ENCODE results near the gene DNAH17.

The DNAH17 gene

DNA sequence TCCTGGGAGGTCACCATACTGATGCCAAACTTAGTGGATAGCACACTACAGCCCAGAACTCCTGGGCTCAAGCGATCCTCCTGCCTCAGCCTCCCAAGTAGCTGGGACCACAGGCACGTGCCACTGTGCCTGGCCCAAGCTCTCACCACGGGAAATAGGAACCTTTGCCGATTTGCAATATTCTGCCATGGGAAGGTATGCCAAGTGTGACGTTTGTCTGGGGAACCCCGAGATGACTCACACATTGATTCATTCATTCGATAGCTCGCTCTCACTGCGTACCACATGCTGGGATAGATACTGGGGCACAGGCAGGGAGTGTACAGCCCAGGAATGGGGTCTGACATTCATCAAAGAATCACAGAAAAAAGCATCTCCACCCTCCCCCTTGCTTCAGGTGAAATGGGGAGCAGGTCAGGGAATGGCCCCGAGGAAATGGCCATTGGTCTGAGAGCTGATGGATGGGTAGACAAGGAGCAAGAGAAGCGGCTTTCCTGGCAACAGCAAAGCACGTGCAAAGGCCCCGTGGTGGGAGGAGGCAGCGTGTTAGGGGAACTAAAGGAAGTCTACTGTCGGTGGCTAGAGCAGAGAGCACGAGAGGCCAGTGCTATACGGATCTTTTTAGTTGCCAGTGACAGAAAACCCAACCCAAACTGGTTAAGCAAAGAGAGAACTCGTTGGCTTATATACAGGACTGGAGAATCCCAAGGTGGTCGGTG is 44.1 kb downstream of the DNAH17 start:
- ATAC-seq: peak; percentile 72
- TF ChIP-seq ZNF8 (CRISPR knock-in tag; IDR thresholded peaks at IDR 0.05): peak; percentile 51; the same call in 1 of the 2 replicates
- no peak for TF ChIP-seq ZFP30 (CRISPR knock-in tag; IDR thresholded peaks at IDR 0.05)
- peak; percentile 8; the same call in 1 of the 2 replicates for TF ChIP-seq ZC3H10 (CRISPR knock-in tag; IDR thresholded peaks at IDR 0.05)

DNA sequence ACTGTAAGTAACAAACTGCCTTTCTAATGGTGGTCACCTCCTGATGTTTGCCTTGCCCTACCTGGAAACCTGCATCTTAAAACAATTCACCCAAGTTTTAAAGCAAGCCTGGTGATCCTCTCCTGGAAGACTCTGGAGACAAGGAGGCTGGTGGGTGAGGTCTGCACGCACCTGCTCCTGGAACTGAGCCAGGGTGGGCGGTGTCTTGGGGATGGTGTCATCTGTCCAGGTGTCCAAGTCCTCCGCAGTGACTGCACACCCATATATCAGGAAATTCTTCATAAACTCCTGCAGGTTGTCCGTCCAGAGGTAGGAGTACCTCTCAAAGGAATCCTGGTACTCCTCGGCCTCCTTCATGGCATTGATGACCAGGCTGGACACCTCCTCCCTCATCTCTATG is 44.9 kb downstream of the DNAH17 start:
- TF ChIP-seq ZNF565 (CRISPR knock-in tag; conservative IDR thresholded peaks at IDR 0.05; ENCODE audit: low read depth) (no peak), RARB (CRISPR knock-in tag; IDR thresholded peaks at IDR 0.05) (no peak), PPARA (CRISPR knock-in tag; IDR thresholded peaks at IDR 0.05; ENCODE audit: borderline replicate concordance) (no peak), ISL1 (CRISPR knock-in tag; IDR thresholded peaks at IDR 0.05) (no peak), CSDC2 (CRISPR knock-in tag; IDR thresholded peaks at IDR 0.05) (no peak), ZNF8 (CRISPR knock-in tag; IDR thresholded peaks at IDR 0.05) (no peak), CREB5 (CRISPR knock-in tag; IDR thresholded peaks at IDR 0.05; ENCODE audit: low read depth) (no peak), TOX (CRISPR knock-in tag; IDR thresholded peaks at IDR 0.05; ENCODE audit: borderline replicate concordance) (no peak), ZNF70 (CRISPR knock-in tag; IDR thresholded peaks at IDR 0.05) (no peak), BACH2 (CRISPR knock-in tag; IDR thresholded peaks at IDR 0.05; ENCODE audit: borderline replicate concordance) (no peak), ZFP3 (CRISPR knock-in tag; IDR thresholded peaks at IDR 0.05) (no peak), SNAI2 (CRISPR knock-in tag; IDR thresholded peaks at IDR 0.05) (no peak), ZFP30 (CRISPR knock-in tag; IDR thresholded peaks at IDR 0.05) (no peak)
- TF ChIP-seq, protein P1, sequence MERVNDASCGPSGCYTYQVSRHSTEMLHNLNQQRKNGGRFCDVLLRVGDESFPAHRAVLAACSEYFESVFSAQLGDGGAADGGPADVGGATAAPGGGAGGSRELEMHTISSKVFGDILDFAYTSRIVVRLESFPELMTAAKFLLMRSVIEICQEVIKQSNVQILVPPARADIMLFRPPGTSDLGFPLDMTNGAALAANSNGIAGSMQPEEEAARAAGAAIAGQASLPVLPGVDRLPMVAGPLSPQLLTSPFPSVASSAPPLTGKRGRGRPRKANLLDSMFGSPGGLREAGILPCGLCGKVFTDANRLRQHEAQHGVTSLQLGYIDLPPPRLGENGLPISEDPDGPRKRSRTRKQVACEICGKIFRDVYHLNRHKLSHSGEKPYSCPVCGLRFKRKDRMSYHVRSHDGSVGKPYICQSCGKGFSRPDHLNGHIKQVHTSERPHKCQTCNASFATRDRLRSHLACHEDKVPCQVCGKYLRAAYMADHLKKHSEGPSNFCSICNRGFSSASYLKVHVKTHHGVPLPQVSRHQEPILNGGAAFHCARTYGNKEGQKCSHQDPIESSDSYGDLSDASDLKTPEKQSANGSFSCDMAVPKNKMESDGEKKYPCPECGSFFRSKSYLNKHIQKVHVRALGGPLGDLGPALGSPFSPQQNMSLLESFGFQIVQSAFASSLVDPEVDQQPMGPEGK (CRISPR knock-in tag; IDR thresholded peaks at IDR 0.05; ENCODE audit: borderline replicate concordance): no peak
- TF ChIP-seq, protein P2, sequence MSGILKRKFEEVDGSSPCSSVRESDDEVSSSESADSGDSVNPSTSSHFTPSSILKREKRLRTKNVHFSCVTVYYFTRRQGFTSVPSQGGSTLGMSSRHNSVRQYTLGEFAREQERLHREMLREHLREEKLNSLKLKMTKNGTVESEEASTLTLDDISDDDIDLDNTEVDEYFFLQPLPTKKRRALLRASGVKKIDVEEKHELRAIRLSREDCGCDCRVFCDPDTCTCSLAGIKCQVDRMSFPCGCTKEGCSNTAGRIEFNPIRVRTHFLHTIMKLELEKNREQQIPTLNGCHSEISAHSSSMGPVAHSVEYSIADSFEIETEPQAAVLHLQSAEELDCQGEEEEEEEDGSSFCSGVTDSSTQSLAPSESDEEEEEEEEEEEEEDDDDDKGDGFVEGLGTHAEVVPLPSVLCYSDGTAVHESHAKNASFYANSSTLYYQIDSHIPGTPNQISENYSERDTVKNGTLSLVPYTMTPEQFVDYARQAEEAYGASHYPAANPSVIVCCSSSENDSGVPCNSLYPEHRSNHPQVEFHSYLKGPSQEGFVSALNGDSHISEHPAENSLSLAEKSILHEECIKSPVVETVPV (CRISPR knock-in tag; IDR thresholded peaks at IDR 0.05): no peak
- TF ChIP-seq, protein P3, sequence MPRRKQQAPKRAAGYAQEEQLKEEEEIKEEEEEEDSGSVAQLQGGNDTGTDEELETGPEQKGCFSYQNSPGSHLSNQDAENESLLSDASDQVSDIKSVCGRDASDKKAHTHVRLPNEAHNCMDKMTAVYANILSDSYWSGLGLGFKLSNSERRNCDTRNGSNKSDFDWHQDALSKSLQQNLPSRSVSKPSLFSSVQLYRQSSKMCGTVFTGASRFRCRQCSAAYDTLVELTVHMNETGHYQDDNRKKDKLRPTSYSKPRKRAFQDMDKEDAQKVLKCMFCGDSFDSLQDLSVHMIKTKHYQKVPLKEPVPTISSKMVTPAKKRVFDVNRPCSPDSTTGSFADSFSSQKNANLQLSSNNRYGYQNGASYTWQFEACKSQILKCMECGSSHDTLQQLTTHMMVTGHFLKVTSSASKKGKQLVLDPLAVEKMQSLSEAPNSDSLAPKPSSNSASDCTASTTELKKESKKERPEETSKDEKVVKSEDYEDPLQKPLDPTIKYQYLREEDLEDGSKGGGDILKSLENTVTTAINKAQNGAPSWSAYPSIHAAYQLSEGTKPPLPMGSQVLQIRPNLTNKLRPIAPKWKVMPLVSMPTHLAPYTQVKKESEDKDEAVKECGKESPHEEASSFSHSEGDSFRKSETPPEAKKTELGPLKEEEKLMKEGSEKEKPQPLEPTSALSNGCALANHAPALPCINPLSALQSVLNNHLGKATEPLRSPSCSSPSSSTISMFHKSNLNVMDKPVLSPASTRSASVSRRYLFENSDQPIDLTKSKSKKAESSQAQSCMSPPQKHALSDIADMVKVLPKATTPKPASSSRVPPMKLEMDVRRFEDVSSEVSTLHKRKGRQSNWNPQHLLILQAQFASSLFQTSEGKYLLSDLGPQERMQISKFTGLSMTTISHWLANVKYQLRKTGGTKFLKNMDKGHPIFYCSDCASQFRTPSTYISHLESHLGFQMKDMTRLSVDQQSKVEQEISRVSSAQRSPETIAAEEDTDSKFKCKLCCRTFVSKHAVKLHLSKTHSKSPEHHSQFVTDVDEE (CRISPR knock-in tag; IDR thresholded peaks at IDR 0.05): no peak
- TF ChIP-seq, protein P4, sequence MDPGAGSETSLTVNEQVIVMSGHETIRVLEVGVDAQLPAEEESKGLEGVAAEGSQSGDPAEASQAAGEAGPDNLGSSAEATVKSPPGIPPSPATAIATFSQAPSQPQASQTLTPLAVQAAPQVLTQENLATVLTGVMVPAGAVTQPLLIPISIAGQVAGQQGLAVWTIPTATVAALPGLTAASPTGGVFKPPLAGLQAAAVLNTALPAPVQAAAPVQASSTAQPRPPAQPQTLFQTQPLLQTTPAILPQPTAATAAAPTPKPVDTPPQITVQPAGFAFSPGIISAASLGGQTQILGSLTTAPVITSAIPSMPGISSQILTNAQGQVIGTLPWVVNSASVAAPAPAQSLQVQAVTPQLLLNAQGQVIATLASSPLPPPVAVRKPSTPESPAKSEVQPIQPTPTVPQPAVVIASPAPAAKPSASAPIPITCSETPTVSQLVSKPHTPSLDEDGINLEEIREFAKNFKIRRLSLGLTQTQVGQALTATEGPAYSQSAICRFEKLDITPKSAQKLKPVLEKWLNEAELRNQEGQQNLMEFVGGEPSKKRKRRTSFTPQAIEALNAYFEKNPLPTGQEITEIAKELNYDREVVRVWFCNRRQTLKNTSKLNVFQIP (CRISPR knock-in tag; IDR thresholded peaks at IDR 0.05; ENCODE audit: borderline replicate concordance, low read depth): no peak
- no peak for ATAC-seq

DNA sequence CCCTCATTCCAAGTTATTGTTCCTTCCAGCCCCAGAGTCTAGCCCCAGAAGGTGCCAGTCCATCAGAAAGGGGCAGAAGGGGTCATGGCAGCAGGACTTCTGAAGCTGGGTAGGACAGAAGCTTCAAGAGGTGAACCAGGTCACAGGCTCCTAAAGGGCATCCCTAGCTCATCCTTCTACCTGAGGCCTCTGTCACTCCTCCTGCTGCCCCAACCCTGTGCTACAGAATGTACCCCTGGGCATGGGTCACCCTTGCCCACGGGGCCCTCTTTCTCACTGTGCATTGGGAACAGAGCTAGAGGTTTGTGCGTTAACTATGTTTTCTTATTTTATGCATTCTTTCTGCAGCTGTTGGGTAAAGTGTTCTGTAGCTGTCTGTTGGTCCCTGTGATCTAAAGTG is 46.5 kb downstream of the DNAH17 start:
- TF ChIP-seq, protein P3 (CRISPR knock-in tag; IDR thresholded peaks at IDR 0.05): no peak
- TF ChIP-seq PPARA (CRISPR knock-in tag; IDR thresholded peaks at IDR 0.05; ENCODE audit: borderline replicate concordance) (no peak), ZNF8 (CRISPR knock-in tag; IDR thresholded peaks at IDR 0.05) (no peak)
- TF ChIP-seq, protein P2 (CRISPR knock-in tag; IDR thresholded peaks at IDR 0.05): no peak
- no peak for ATAC-seq

All from SK-N-SH treated with all-trans-retinoic acid at 6 μM for 48 hours (cell line).